Dendritic cell treated with granulocyte-macrophage colony-stimulating factor and Interleukin-4, amounts not matched to agents 40 ng/mL and 50 ng/mL, for 4 days (primary cell): ENCODE measurements around the gene NFKB1.

Experiments
- H3K27ac Mint-ChIP-seq: one replicate; pipeline ENCODE4 v1.8.0; 2022; ENCODE audit warnings: mild to moderate bottlenecking, mixed read lengths
- H3K27me3 Mint-ChIP-seq: one replicate; pipeline ENCODE4 v1.8.0; 2022; ENCODE audit warnings: mild to moderate bottlenecking, mixed read lengths
- H3K36me3 Mint-ChIP-seq: one replicate; pipeline ENCODE4 v1.8.0; 2022; ENCODE audit warnings: low read depth, mixed read lengths
- H3K4me1 Mint-ChIP-seq: one replicate; pipeline ENCODE4 v1.8.0; 2022; ENCODE audit warnings: low read depth, mixed read lengths
- H3K4me3 Mint-ChIP-seq: one replicate; pipeline ENCODE4 v1.8.0; 2022; ENCODE audit warnings: mild to moderate bottlenecking, moderate library complexity, mixed read lengths
- H3K9me3 Mint-ChIP-seq: one replicate; pipeline ENCODE4 v1.8.0; 2022; ENCODE audit warnings: mixed read lengths
- intact Hi-C: fragments of 100-400 bp; cut with micrococcal nuclease; formaldehyde crosslinking; loops from one replicate; pipeline ENCODE4 v1.15.0; 2022

Gene NFKB1

GRCh38 chr4:102529977-102530376, 28.8 kb downstream of the NFKB1 start:
- intact Hi-C loops, result no loop called here
- peaks cover 21% of the 10 kb centered on the region for H3K4me1 Mint-ChIP-seq
- H3K9me3 Mint-ChIP-seq, result no peaks in the 10 kb centered on the region
- no peak overlapping the region for H3K27ac Mint-ChIP-seq
- H3K27me3 Mint-ChIP-seq, result no peaks in the 10 kb centered on the region
- no peak overlapping the region for H3K4me3 Mint-ChIP-seq
- H3K36me3 Mint-ChIP-seq, result peaks cover 35% of the 10 kb centered on the region

- Mint-ChIP-seq H3K4me1 (peaks cover 13% of the 10 kb centered on the region), H3K27me3 (no peaks in the 10 kb centered on the region), H3K4me3 (no peak overlapping the region), H3K9me3 (no peaks in the 10 kb centered on the region), H3K36me3 (peaks cover 31% of the 10 kb centered on the region), H3K27ac (no peak overlapping the region)
- intact Hi-C loops, result no loop called here
These were observed 29.8 kb downstream of the NFKB1 start for GRCh38 chr4:102530986-102531385.

DNA sequence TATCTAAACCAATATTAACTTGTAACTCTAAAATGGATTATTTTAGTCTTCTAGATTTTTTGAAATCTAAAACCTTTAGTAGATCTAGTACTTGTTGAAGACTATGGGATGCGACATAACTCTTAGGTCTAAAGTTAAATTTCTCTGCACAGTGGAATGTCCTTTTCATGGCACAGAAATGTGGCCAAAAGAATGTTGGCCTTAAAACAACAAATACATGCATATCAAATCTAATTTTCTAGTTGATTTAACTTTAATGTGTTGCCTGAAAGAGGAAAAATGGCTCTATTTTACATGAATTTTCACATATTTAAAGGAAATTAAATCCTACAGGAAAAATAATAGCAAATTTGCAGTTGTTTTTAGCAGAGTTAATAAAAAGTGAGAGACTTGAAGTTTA, 30.3 kb downstream of the NFKB1 start:
- Mint-ChIP-seq H3K4me1 (peaks cover 11% of the 10 kb centered on the region), H3K27ac (no peak overlapping the region), H3K4me3 (no peak overlapping the region), H3K27me3 (no peaks in the 10 kb centered on the region), H3K36me3 (peaks cover 28% of the 10 kb centered on the region), H3K9me3 (no peaks in the 10 kb centered on the region)
- intact Hi-C loops, result no loop called here

- peaks cover 7% of the 10 kb centered on the region for H3K4me1 Mint-ChIP-seq
These were observed 32.2 kb downstream of the NFKB1 start for GRCh38 chr4:102533348-102533747.

DNA sequence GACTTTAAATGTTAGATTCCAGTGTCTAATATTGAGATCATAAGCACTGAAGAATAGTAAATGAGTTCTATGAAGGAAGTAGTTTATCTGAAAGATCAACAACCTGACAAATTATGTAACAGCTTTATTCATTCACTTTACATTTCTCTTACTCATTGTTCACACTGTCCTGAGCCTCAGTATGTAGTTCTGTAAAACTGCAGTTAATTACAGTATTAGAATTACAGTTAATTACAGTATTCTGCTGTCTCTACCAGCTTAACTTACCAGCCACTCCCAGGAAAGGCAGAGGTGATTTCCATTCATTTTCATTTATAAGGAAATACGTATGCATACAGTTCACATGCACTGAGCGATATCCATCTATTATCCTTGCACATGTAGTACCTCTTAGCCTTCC, 32.7 kb downstream of the NFKB1 start:
- peaks cover 21% of the 10 kb centered on the region for H3K36me3 Mint-ChIP-seq
- no peak overlapping the region for H3K4me3 Mint-ChIP-seq
- no peak overlapping the region for H3K27ac Mint-ChIP-seq
- H3K4me1 Mint-ChIP-seq, result peaks cover 7% of the 10 kb centered on the region
- H3K27me3 Mint-ChIP-seq, result no peaks in the 10 kb centered on the region
- no peaks in the 10 kb centered on the region for H3K9me3 Mint-ChIP-seq
- intact Hi-C loops, result no loop called here

More at GRCh38 chr4:102533348-102533747, 32.2 kb downstream of the NFKB1 start:
- Mint-ChIP-seq H3K9me3 (no peaks in the 10 kb centered on the region), H3K27me3 (no peaks in the 10 kb centered on the region), H3K4me3 (no peak overlapping the region), H3K36me3 (peaks cover 22% of the 10 kb centered on the region), H3K27ac (no peak overlapping the region)
- intact Hi-C loops, result no loop called here

GRCh38 chr4:102534845-102535244, 33.7 kb downstream of the NFKB1 start:
- H3K27ac Mint-ChIP-seq, result no peak overlapping the region
- intact Hi-C loops, result no loop called here
- no peaks in the 10 kb centered on the region for H3K27me3 Mint-ChIP-seq
- no peaks in the 10 kb centered on the region for H3K9me3 Mint-ChIP-seq
- peaks cover 7% of the 10 kb centered on the region for H3K4me1 Mint-ChIP-seq
- no peak overlapping the region for H3K4me3 Mint-ChIP-seq
- H3K36me3 Mint-ChIP-seq, result peaks cover 25% of the 10 kb centered on the region

- Mint-ChIP-seq H3K27ac (no peak overlapping the region), H3K9me3 (no peaks in the 10 kb centered on the region), H3K4me1 (peaks cover 7% of the 10 kb centered on the region), H3K36me3 (peaks cover 24% of the 10 kb centered on the region), H3K4me3 (no peak overlapping the region), H3K27me3 (no peaks in the 10 kb centered on the region)
- intact Hi-C loops, result no loop called here
These were observed 34.4 kb downstream of the NFKB1 start for GRCh38 chr4:102535398-102536082.

- peaks cover 7% of the 10 kb centered on the region for H3K4me1 Mint-ChIP-seq
- intact Hi-C loops, result no loop called here
- H3K27ac Mint-ChIP-seq, result no peak overlapping the region
- no peak overlapping the region for H3K4me3 Mint-ChIP-seq
- peaks cover 22% of the 10 kb centered on the region for H3K36me3 Mint-ChIP-seq
- no peaks in the 10 kb centered on the region for H3K9me3 Mint-ChIP-seq
- no peaks in the 10 kb centered on the region for H3K27me3 Mint-ChIP-seq
These were observed 35.6 kb downstream of the NFKB1 start for GRCh38 chr4:102536768-102537167.

DNA sequence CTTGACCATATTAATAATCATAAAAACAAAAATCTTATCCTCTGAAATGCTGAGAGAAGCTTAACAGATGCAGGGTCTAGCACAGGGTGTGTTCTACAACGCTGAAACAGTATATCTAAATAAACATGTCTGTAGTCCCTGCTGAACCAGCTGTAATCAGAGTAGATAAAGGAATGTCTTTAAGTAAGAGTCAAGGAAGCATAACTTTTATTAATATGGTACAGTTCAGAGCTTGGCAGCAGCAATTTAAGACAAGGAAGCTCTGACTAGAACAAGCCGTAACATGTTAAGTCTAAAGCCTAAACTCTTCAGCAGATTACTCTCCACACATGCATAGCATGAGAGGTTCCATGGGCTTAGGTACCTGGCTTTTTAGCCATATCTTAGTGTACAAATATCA, 36.1 kb downstream of the NFKB1 start:
- H3K4me1 Mint-ChIP-seq, result peaks cover 9% of the 10 kb centered on the region
- H3K36me3 Mint-ChIP-seq, result peaks cover 22% of the 10 kb centered on the region
- intact Hi-C loops, result no loop called here

DNA sequence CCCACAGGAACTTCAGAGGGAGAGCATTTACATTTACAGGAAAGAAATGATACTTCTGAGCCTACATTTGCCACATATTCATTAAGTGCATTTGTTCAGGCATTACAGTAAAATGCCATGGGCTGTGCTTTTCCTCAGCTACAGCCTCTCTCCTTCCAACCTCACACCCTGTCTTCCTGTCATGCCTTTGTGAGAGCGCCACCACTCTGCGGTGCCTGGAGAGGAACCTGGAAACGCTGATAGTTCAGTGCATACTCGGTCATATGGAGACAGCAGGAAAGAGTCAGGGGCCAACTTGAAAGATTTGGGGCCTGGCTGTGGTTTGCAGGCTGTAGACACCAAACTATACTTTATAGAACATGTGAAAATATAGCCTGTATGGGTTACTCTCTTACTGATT, 40.5 kb downstream of the NFKB1 start:
- H3K27me3 Mint-ChIP-seq, result no peaks in the 10 kb centered on the region
- no peaks in the 10 kb centered on the region for H3K9me3 Mint-ChIP-seq
- H3K4me3 Mint-ChIP-seq, result no peak overlapping the region
- H3K36me3 Mint-ChIP-seq, result peaks cover 46% of the 10 kb centered on the region
- peaks cover 19% of the 10 kb centered on the region for H3K4me1 Mint-ChIP-seq
- intact Hi-C loops, result no loop called here
- no peak overlapping the region for H3K27ac Mint-ChIP-seq

More for the DNA sequence above, 36.1 kb downstream of the NFKB1 start:
- H3K9me3 Mint-ChIP-seq, result no peaks in the 10 kb centered on the region
- no peak overlapping the region for H3K27ac Mint-ChIP-seq
- H3K4me3 Mint-ChIP-seq, result no peak overlapping the region
- H3K27me3 Mint-ChIP-seq, result no peaks in the 10 kb centered on the region

- peaks cover 53% of the 10 kb centered on the region for H3K36me3 Mint-ChIP-seq
- intact Hi-C loops, result no loop called here
- H3K27ac Mint-ChIP-seq, result no peak overlapping the region
- H3K4me1 Mint-ChIP-seq, result peaks cover 26% of the 10 kb centered on the region
- H3K9me3 Mint-ChIP-seq, result no peaks in the 10 kb centered on the region
- no peak overlapping the region for H3K4me3 Mint-ChIP-seq
- H3K27me3 Mint-ChIP-seq, result no peaks in the 10 kb centered on the region
These were observed 42.1 kb downstream of the NFKB1 start for GRCh38 chr4:102543030-102543928.

DNA sequence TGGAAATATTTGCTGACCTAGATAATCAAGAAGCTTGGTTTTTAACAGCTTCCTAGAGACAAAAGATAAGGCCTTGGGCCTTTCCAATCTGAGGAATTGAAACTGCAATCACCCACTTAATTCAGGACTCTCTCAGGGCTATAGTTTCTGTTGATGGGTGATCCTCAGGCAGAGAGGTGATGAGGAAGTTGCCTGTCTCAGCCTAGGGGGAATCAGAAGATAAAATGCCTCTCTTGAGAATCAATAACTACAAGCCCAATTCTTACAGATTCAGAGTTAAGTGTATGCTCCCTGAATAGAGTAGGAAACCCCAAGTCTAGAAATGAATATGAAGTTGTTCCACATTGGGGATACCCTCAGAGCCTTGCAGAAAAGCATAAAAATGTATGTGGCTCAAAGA, 45.5 kb downstream of the NFKB1 start:
- Mint-ChIP-seq H3K4me3 (no peak overlapping the region), H3K27ac (no peak overlapping the region), H3K27me3 (no peaks in the 10 kb centered on the region), H3K9me3 (no peaks in the 10 kb centered on the region), H3K4me1 (peaks cover 31% of the 10 kb centered on the region), H3K36me3 (peaks cover 57% of the 10 kb centered on the region)
- intact Hi-C loops, result no loop called here

- H3K9me3 Mint-ChIP-seq, result no peaks in the 10 kb centered on the region
- no peak overlapping the region for H3K27ac Mint-ChIP-seq
- peaks cover 62% of the 10 kb centered on the region for H3K36me3 Mint-ChIP-seq
- intact Hi-C loops, result no loop called here
- no peaks in the 10 kb centered on the region for H3K27me3 Mint-ChIP-seq
- peaks cover 30% of the 10 kb centered on the region for H3K4me1 Mint-ChIP-seq
- no peak overlapping the region for H3K4me3 Mint-ChIP-seq
These were observed 46.8 kb downstream of the NFKB1 start for GRCh38 chr4:102547973-102548372.

- intact Hi-C loops, result no loop called here
- H3K9me3 Mint-ChIP-seq, result no peaks in the 10 kb centered on the region
- no peak overlapping the region for H3K27ac Mint-ChIP-seq
- peaks cover 15% of the 10 kb centered on the region for H3K4me1 Mint-ChIP-seq
- H3K36me3 Mint-ChIP-seq, result peaks cover 44% of the 10 kb centered on the region
- no peaks in the 10 kb centered on the region for H3K27me3 Mint-ChIP-seq
- H3K4me3 Mint-ChIP-seq, result no peak overlapping the region
These were observed 50.9 kb downstream of the NFKB1 start for GRCh38 chr4:102551958-102552565.
